Measurements from ENCODE around the gene LCOR. TPM values are rescaled to one million over a fixed set of nuclear protein-coding genes. Genes with fewer than 3 reads are reported as not detected.
"Not testable (repeated sequence)": the region's sequence is repeated elsewhere in the genome, so short reads cannot be mapped to it uniquely, and the experiment has no call there.

Gene LCOR
- total RNA-seq, 1 experiment from 2014 or later: 14.9 TPM

GRCh38 chr10:96930469-96930868 lies 98.4 kb downstream of the LCOR start:
- DNase-seq (ENCODE audit: low read depth): no peak

- no peak for DNase-seq (ENCODE audit: low read depth)
These were observed 103.0 kb downstream of the LCOR start for GRCh38 chr10:96935148-96935547.

GRCh38 chr10:96935810-96936209 lies 103.7 kb downstream of the LCOR start:
- DNase-seq (ENCODE audit: low read depth): no peak

GRCh38 chr10:96943161-96943560 lies 111.1 kb downstream of the LCOR start:
- DNase-seq (ENCODE audit: low read depth): not testable (repeated sequence)

GRCh38 chr10:96947036-96947435 lies 114.9 kb downstream of the LCOR start:
- no peak for DNase-seq (ENCODE audit: low read depth)

GRCh38 chr10:96949039-96949683 lies 117.1 kb downstream of the LCOR start:
- peak; percentile 17 for DNase-seq (ENCODE audit: low read depth)

GRCh38 chr10:96951954-96952353 lies 119.9 kb downstream of the LCOR start:
- DNase-seq (ENCODE audit: low read depth): no peak

GRCh38 chr10:96955794-96956193 lies 123.7 kb downstream of the LCOR start:
- no peak for DNase-seq (ENCODE audit: low read depth)

GRCh38 chr10:96958071-96958470 lies 126.0 kb downstream of the LCOR start:
- no peak for DNase-seq (ENCODE audit: low read depth)

- no peak for DNase-seq (ENCODE audit: low read depth)
These were observed 127.6 kb downstream of the LCOR start for GRCh38 chr10:96959733-96960132.

- DNase-seq (ENCODE audit: low read depth): no peak
These were observed 128.8 kb downstream of the LCOR start for GRCh38 chr10:96960872-96961271.

GRCh38 chr10:96964131-96964530 lies 132.0 kb downstream of the LCOR start:
- DNase-seq (ENCODE audit: low read depth): no peak

- peak; percentile 32 for DNase-seq (ENCODE audit: low read depth)
These were observed 135.7 kb downstream of the LCOR start for GRCh38 chr10:96967847-96968246.

- DNase-seq (ENCODE audit: low read depth): no peak
These were observed 136.8 kb downstream of the LCOR start for GRCh38 chr10:96968682-96969423.

GRCh38 chr10:96971324-96971723 lies 139.2 kb downstream of the LCOR start:
- no peak for DNase-seq (ENCODE audit: low read depth)

- DNase-seq (ENCODE audit: low read depth): no peak
These were observed 140.2 kb downstream of the LCOR start for GRCh38 chr10:96972264-96972663.

- no peak for DNase-seq (ENCODE audit: low read depth)
These were observed 142.0 kb downstream of the LCOR start for GRCh38 chr10:96973809-96974747.

- no peak for DNase-seq (ENCODE audit: low read depth)
These were observed 143.0 kb downstream of the LCOR start for GRCh38 chr10:96975136-96975535.

- DNase-seq (ENCODE audit: low read depth): no peak
These were observed 146.6 kb downstream of the LCOR start for GRCh38 chr10:96978621-96979154.

GRCh38 chr10:96982149-96982930 lies 150.2 kb downstream of the LCOR start:
- no peak for DNase-seq (ENCODE audit: low read depth)

GRCh38 chr10:96984541-96985131 lies 152.5 kb downstream of the LCOR start:
- DNase-seq (ENCODE audit: low read depth): no peak

Data from LHCN-M2 (cell line).